Fibroblast of the aortic adventitia (primary cell): Measurements from ENCODE around the gene FXYD1. TPM values are rescaled to one million over a fixed set of nuclear protein-coding genes. Genes with fewer than 3 reads are reported as not detected.
"Not testable (repeated sequence)": the region's sequence is repeated elsewhere in the genome, so short reads cannot be mapped to it uniquely, and the experiment has no call there.

Source experiments
- DNase-seq: peaks from one replicate; pipeline ENCODE4 v3.0.0-alpha.2; 2010; ENCODE audit warnings: low read depth
- H3K4me3 ChIP-seq: 2 replicates; pipeline ENCODE4 v1.5.1; 2011; ENCODE audit warnings: low read depth, mild to moderate bottlenecking, control low read depth, low read length, moderate library complexity
- total RNA-seq: library from RNA; depleted of rRNA; stranded (reverse); fragments of >200 nt; gene quantifications from 2 replicates; pipeline ENCODE4 v1.2.3, GENCODE V29; 2012; ENCODE audit warnings: low replicate concordance
- TF ChIP-seq, protein P1 (sequence below): IDR thresholded peaks from 2 replicates; pipeline ENCODE4 v1.5.1; 2011; ENCODE audit warnings: mild to moderate bottlenecking, low read length, control low read depth, inconsistent platforms; ENCODE audit not compliant: insufficient read depth

Gene FXYD1
- total RNA-seq, 1 donor = 6.5 TPM

DNA sequence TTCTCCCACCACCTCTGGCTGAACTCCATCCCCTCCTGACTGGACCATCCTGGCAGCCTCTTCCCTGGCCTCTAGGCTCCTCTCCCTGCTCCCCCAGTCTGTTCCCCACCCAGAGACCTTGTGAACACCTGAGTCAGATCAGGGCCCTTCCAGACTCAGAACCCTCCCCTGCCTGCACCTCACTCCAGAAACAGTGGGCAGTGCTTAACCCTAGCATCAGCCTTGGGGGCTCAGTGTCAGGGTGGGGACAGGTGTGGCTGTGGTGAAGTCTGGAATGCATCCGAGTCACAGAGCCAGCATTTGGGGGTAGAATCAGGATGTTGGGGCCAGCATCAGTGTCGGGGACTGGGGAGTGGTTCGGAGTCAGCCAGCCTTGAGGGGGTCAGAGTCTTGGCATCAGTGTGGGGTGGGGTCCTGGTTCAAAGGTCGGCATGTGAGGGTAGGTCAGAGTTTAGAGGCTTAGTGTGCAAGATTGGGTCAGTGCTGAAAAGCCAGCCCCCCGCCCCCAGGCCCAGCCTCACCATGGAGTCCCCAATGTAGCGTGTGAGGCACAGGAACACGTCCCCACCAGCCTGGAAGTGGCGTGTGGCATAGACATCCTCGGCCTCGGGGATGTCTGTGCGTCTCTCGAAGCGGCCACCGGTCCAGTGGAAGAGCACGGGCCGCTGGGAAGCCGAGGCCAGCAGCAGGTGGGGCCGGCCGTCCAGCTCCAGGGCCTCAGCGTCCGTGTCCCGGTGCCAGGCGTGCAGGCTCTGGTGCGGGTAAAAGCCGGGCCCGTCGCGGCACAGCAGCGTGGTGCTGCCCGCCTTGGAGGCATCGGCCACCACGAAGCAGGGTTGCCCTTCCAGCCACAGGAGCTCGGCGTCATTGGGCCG, 12.6 kb upstream of the FXYD1 start:
- no peak for DNase-seq
- H3K4me3 ChIP-seq = no peak overlapping the region
- TF ChIP-seq, protein P1, sequence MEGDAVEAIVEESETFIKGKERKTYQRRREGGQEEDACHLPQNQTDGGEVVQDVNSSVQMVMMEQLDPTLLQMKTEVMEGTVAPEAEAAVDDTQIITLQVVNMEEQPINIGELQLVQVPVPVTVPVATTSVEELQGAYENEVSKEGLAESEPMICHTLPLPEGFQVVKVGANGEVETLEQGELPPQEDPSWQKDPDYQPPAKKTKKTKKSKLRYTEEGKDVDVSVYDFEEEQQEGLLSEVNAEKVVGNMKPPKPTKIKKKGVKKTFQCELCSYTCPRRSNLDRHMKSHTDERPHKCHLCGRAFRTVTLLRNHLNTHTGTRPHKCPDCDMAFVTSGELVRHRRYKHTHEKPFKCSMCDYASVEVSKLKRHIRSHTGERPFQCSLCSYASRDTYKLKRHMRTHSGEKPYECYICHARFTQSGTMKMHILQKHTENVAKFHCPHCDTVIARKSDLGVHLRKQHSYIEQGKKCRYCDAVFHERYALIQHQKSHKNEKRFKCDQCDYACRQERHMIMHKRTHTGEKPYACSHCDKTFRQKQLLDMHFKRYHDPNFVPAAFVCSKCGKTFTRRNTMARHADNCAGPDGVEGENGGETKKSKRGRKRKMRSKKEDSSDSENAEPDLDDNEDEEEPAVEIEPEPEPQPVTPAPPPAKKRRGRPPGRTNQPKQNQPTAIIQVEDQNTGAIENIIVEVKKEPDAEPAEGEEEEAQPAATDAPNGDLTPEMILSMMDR = no peak

DNA sequence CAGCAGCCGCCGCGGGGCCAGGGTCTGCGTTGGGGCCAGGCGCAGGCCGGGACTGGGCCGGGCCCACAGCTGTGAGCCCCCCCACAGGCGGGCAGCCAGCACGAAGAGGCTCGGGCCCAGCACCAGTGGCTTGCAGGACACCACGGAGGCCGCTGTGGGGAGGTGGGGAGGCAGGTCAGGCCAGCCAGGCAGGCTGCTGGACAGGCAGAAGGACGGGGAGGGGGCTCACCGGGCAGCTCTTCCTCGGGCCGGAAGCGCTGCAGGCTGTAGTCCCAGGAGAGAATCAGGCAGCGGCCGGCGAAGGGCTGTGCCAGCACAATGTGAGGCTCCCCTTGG, 12.0 kb upstream of the FXYD1 start:
- H3K4me3 ChIP-seq = no peak overlapping the region
- DNase-seq = no peak
- TF ChIP-seq, protein P1 = no peak

DNA sequence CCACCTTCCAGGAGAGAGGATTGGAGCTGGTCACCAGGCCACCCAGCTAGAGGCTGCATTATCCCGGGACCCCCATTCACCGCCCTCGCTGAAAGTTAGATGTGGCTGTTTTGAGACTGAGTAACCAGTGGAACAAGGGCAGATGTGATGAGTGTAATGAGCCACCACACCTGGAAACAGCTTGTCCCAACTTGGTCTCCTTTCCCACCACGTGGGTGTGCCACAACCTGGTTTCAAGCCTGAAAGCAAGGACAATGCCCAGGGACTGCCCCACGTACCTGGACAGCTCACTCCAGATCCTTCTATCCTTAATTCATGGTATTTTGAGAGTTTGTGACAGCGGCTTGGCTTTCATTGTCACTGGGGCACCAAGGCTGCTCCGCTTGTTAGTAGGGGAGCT, 10.8 kb upstream of the FXYD1 start:
- TF ChIP-seq, protein P1 = no peak
- no peak overlapping the region for H3K4me3 ChIP-seq
- no peak for DNase-seq

DNA sequence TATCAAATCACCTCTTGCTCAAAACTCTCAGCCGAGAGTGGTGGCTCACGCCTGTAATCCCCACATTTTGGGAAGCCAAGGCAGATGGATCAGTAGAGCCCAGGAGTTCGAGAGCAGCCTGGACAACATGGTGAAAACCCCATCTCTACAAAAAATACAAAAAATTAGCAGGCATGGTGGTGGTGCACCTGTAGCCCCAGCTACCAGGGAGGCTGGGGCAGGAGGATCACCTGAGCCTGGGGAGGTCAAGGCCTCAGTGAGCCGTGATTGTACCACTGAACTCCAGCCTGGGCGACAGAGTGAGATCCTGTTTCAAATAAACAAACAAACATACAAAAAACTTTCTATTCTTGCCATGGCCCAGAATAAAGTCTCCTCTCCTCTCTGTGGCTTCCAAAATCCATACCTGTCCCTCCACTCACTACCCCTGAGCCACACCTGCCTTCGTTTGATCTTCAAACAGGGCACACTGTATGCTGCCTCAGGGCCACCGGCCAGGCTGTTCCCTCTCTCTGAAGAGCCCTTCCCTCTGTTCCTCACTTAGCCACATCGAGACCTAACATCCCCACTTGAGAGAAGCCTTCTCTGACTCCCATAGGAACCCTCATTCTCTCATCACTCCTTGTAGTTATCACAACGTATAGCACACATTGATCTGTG, 10.1 kb upstream of the FXYD1 start:
- H3K4me3 ChIP-seq = no peak overlapping the region
- TF ChIP-seq, protein P1 = no peak
- DNase-seq = no peak

DNA sequence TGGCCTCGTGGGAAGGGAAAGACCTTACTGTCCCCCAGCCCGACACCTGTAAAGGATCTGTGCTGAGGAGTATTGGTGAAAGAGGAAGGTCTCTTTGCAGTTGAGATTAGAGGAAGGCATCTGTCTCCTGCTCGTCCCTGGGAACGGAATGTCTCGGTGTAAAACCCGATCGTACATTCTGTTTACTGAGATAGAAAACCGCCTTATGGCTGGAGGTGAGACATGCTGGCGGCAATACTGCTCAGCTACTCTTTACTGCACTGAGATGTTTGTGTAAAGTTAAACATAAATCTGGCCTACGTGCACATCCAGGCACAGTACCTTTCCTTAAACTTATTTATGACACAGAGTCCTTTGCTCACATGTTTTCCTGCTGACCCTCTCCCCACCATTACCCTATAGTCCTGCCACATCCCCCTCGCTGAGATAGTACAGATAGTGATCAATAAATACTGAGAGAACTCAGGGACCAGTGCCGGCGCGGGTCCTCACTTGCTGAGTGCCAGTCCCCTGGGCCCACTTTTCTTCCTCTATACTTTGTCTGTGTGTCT, 8.8 kb upstream of the FXYD1 start:
- DNase-seq, H3K4me3 ChIP-seq: not testable (repeated sequence)

DNA sequence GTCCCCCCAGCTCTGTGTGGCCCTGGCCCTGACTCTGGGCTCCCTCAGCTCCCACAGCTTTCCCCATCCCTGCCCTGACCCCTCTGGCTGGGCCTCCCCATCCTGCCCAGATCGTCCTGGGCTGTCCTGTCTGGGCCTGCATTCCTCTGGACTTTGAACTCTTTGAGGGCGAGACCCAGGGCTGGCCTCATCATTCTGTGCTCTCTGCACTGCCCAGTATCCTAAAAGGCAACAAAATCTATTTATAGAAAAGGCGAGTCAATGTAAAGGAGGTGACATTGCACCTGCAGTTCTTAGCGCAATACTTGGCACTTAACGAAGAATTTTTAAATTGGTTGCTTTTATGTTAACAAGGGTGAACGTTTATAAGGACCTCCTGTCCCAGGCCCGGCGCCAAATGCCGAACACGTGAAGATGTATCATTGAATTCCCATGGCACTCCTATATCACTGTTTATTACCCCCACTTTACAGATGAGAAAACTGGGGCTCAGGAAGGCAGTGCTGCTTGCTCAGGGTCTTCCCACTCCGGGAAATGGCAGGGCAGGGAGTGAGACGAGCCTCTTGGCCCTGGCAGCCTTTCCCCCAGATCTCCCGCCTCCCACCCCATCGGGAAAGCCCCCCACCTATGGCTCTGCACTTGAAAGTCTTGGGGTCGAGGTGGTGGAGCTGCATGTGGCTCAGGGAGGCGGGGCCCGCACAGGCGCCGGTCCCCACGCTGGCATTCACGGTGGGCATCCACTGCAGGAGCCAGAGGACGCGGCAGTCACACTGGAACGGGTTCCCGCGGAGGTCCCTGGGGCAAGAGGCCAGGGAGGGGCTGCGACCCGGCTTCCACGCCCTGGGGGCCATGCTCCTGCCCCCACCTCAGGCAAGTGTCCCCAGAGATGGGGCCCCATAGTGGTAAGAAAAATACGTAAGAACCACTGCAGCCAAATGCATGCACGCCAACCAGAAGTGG, 7.6 kb upstream of the FXYD1 start:
- DNase-seq = no peak
- no peak overlapping the region for H3K4me3 ChIP-seq
- TF ChIP-seq, protein P1 = no peak
